GM15510 (cell line): Measurements from ENCODE around the gene MED26.

ENCODE experiments used
- POLR2A ChIP-seq: IDR thresholded peaks from 3 replicates; pipeline ENCODE4 v1.6.1; 2011; ENCODE audit warnings: borderline replicate concordance; ENCODE audit not compliant: insufficient read length; ENCODE audit errors: extremely low read depth

MED26 gene

DNA sequence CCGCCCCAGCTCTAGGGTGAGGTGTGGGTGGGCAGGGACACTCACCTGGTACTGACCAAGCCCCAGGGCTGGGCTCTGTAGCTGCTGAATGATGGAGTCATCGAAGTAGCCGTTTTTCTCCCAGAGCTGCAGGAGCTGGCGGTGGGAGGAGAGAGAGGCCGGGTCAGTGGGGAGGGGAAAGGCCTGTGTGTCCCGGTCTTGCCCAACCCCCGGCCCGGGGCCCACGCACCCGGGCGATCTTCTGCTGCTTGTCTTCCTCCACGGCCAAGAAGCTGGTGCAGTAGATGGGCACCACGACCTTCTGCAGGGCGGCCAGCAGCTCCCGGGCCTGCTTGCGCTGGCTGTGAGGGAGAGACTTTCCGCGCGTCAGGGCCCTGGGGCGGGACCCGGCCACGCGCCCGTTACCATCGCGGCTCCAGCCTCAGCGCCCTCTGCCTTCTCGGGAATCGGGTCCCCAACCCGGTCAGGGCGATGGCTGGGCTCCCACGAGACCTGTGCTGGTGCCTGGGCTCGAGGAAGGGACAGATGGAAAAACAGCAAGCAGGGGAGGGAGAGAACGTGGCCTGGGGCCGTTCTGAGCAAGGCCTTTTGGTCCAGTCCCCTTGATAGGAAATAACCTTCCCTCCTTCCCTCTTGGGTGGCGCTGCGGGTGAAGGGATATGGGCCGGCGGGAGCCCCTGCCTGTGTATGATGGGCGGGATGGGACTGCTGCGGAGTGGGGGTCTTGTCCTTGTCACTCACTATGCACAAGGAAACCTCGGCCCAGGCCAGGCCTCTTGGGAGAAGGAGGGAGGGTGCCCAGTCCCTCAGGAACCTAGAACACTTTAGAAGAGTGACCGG is 97.2 kb downstream of the MED26 start:
- TF ChIP-seq POLR2A: no peak

DNA sequence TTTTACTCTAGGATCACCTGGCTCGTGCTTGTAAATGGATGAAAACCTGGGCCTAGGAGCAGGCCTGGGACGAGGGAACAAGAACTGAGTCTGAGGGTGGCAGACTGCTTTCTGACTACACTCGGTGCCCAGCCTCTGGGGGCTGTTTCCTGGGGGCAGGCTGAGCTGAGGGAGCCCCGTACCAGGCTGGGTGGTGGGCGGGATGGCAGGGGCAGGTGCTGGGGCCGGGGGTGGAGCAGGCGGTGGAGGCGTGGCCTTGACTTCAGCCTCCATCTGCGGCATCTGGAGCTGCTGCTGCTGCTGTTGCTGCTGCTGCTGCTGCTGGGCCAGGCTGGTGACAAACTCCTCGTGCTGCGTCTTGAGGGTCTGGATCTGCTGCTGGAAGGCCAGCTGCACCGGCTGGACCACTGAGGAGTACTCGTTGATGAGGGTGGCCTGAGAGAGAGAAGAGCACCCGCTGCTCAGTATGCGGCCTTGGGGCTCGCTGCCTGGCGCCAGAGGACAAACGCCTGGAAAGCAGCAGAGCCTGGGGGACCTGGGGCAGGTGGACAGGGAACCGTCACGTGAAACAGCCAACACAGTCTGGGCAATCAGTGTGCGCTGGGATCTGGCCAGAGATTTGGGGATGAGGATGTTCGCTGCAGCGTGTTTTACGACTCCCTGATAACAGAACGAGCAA is 98.4 kb downstream of the MED26 start:
- no peak for TF ChIP-seq POLR2A

DNA sequence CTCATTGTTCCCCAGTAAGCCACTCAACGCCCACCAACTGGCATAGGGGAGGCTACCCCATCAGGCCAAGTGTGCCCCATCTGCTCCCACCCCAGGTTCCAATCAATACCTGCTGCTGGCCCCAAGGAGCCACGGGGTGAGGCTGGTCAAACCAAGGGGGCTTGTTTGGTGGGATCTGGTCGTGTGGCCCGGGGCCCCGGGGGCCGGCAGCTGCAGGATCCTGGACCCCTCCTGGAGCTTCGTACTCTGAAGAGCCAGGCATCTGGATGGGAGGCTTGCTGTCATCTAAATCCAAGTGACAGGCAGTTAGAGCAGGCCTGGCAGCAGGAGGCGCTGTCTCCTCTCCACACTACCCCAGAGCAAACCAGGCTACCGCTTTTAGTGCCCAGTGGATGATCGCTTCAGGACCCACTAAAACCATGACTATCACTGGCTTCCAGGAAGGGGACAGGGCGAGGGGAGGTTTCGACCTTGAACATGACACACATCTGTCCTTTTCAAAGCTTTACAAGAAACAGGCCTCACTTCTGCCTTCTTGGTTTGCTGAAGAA is 100.0 kb downstream of the MED26 start:
- TF ChIP-seq POLR2A: no peak

DNA sequence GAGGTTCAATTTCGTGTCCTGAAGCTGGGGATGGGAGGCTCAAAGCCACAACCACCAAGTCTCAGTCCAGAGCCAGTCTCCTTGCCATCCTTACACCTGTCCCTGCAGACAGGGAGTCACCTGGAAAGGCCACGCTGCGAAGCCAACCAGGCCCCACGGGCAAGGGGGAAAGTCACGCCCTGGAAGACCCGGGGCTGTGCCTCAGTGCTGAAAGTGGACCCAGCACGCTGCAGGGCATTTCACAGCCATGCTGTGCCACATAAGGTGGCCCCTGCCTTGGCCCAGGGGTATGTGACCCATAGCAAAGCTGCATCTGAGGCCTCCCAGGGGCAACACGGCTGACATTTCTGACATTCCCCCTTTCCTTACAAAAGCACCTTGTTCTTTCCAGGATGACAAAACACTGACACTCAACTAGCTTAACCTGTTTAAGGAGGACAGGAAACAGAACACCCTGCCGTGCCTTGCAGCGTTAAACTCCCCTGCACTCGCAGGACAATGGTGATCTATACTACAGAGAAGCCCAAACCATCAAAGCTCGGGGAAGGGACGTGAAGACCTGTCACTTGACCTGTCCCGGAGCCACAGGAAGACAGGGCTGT is 100.6 kb downstream of the MED26 start:
- no peak for TF ChIP-seq POLR2A

DNA sequence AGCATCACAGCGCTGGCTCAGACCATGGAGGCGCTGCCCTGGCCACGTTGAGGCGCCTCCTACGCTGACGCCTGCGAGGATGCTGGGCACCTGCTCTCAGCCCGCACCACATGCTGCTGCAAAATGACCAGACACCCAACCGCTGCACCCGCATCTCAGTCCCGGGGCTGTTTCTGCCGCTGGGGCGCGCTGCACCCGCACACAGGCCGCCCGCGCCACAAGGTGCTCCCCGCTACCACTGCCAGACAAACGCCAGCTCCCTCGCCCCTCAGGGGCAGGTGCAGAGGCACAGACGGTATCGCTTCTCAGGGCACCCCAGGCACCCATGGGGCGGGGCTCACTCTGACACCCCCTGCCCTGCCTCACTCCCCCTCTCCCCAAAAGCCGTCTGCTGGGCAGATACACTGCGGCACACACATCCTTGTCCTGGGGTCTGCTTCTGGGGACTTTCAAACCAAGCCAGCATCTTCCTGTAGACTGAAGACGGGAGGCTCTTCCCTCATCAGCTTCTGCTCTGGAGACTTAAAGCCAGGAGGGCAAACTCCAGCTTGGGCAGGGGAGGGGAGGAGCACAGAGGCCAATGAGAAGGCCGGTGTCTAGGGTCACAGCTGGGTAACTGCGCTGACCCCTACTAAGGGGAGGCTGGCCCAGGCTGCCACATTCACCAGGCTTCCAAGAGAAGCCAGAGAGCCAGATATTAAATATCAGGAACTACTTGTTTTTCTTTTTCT is 102.1 kb downstream of the MED26 start:
- TF ChIP-seq POLR2A: no peak

DNA sequence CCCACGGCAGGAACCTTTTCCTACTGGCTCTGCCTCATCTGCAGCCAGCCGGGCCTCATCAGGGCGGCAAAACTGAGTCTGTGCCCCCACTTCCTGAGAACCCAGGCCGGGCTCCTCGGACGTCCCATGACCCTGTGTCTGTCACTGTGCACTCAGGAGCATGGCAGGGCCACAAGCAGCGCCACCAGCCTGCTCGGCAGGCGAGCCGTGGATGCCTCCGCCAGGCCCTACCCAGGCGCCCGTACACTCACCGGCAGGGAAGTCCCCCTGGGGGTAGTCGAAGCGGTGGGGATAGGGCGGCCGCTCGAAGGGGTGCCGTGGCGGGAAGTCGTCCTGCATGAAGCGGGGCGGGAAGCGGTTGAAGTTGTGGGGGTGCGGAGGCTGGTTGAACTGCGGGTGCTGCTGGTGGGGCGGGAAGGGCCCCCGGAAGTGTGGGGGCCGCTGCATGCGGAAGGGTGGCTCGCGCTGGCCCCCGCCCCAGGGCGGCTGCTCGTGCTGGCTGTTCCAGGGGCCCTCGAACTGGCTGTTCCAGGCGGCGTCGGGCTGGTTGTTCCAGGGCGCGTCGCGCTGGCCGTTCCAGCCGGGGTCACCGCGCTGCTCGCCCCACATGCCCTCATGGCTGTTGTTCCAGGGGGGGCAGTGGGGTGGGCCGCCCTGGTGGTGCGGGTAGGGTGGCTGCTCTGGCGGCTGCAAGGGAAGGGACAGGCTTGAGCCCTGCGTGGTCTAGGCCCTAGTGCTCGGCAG is 102.8 kb downstream of the MED26 start:
- no peak for TF ChIP-seq POLR2A
